HEK293 (cell line): ENCODE data around the gene CPNE1.

ENCODE experiments used
- CTCF ChIA-PET: fragments of 350-600 bp; formaldehyde crosslinking; extraction: SDS; loops from one replicate; lab custom pipeline; 2021; ENCODE audit warnings: antibody characterized with exemption; lab: Yijun Ruan, JAX
- POLR2A ChIA-PET: fragments of 300-600 bp; formaldehyde crosslinking; extraction: SDS; loops from one replicate; lab custom pipeline; 2020; ENCODE audit warnings: antibody characterized with exemption, inconsistent platforms; lab: Yijun Ruan, JAX
- H3K27ac ChIP-seq: fragments of 200-500 bp; sonication (Bioruptor generic); 2 replicates; pipeline ENCODE4 v1.5.1; 2014; ENCODE audit warnings: low read depth, low read length, control low read depth, inconsistent platforms; ENCODE audit errors: extremely low read depth
- H3K36me3 ChIP-seq, 2 experiments: fragments of 200-500 bp in 1 of 2; sonication (Bioruptor generic) in 1 of 2; 1 replicate in 1 of 2; 2 replicates in 1 of 2; pipeline ENCODE4 v1.5.1; 2014 to 2017; ENCODE audit warnings: inconsistent platforms in 2 of 2, low read length in 2 of 2; ENCODE audit not compliant: control insufficient read depth in 2 of 2, insufficient read depth in 1 of 2
- H3K4me1 ChIP-seq: fragments of 200-500 bp; sonication (Bioruptor generic); 2 replicates; pipeline ENCODE4 v1.5.1; 2014; ENCODE audit warnings: mild to moderate bottlenecking, low read length, inconsistent platforms; ENCODE audit not compliant: control insufficient read depth, insufficient read depth
- H3K4me3 ChIP-seq: 2 replicates; pipeline ENCODE4 v1.5.1; 2011; ENCODE audit warnings: low read depth, mild to moderate bottlenecking, control low read depth, low read length, moderate library complexity
- H3K9me3 ChIP-seq: fragments of 200-500 bp; sonication (Bioruptor generic); 2 replicates; pipeline ENCODE4 v1.5.1; 2014; ENCODE audit warnings: low read depth, low read length, inconsistent platforms; ENCODE audit not compliant: control insufficient read depth, insufficient read depth
- BCL11A ChIP-seq: fragments of 450-650 bp; formaldehyde crosslinking; IDR thresholded peaks from 2 replicates; pipeline ENCODE4 v1.5.1; 2016; ENCODE audit warnings: low read depth, missing biosample characterization, missing genetic modification characterization
- KLF16 ChIP-seq: fragments of 450-650 bp; formaldehyde crosslinking; IDR thresholded peaks from 2 replicates; pipeline ENCODE4 v1.5.1; 2017; ENCODE audit warnings: missing biosample characterization, missing genetic modification characterization
- PRDM1 ChIP-seq: fragments of 450-650 bp; formaldehyde crosslinking; IDR thresholded peaks from 2 replicates; pipeline ENCODE4; 2016; ENCODE audit warnings: missing biosample characterization, missing genetic modification characterization
- ZNF175 ChIP-seq: fragments of 450-650 bp; formaldehyde crosslinking; IDR thresholded peaks from 2 replicates; pipeline ENCODE4 v1.5.1; 2016; ENCODE audit warnings: missing biosample characterization, missing genetic modification characterization
- ZNF248 ChIP-seq: fragments of 450-650 bp; formaldehyde crosslinking; IDR thresholded peaks from 2 replicates; pipeline ENCODE4 v1.5.1; 2017; ENCODE audit warnings: missing biosample characterization, missing genetic modification characterization
- ZNF548 ChIP-seq: fragments of 450-650 bp; formaldehyde crosslinking; IDR thresholded peaks from 2 replicates; pipeline ENCODE4 v1.5.1; 2016; ENCODE audit warnings: missing biosample characterization, missing genetic modification characterization
- ZNF561 ChIP-seq: fragments of 450-650 bp; IDR thresholded peaks from 2 replicates; pipeline ENCODE4 v1.5.1; 2018; ENCODE audit warnings: missing biosample characterization, missing genetic modification characterization, borderline replicate concordance
- ZNF629 ChIP-seq: fragments of 450-650 bp; formaldehyde crosslinking; IDR thresholded peaks from 2 replicates; pipeline ENCODE4 v1.5.1; 2017; ENCODE audit warnings: missing biosample characterization, missing genetic modification characterization
- TF ChIP-seq, protein P1 (sequence below): fragments of 450-650 bp; formaldehyde crosslinking; IDR thresholded peaks from 2 replicates; pipeline ENCODE4 v1.5.1; 2017; ENCODE audit warnings: missing biosample characterization, missing genetic modification characterization
- TF ChIP-seq, protein P2 (sequence below): fragments of 450-650 bp; formaldehyde crosslinking; IDR thresholded peaks from 2 replicates; pipeline ENCODE4 v1.5.1; 2016; ENCODE audit warnings: missing biosample characterization, missing genetic modification characterization
- TF ChIP-seq, protein P3 (sequence below): fragments of 450-650 bp; formaldehyde crosslinking; IDR thresholded peaks from 2 replicates; pipeline ENCODE4 v1.5.1; 2016; ENCODE audit warnings: missing biosample characterization, missing genetic modification characterization
- TF ChIP-seq, protein P4 (sequence below): fragments of 450-650 bp; formaldehyde crosslinking; IDR thresholded peaks from 2 replicates; pipeline ENCODE4 v1.5.1; 2016; ENCODE audit warnings: missing biosample characterization, missing genetic modification characterization
- TF ChIP-seq, protein P5 (sequence below): fragments of 450-650 bp; formaldehyde crosslinking; IDR thresholded peaks from 2 replicates; pipeline ENCODE4 v1.5.0; 2017; ENCODE audit warnings: missing biosample characterization, missing genetic modification characterization, borderline replicate concordance

The CPNE1 gene

DNA sequence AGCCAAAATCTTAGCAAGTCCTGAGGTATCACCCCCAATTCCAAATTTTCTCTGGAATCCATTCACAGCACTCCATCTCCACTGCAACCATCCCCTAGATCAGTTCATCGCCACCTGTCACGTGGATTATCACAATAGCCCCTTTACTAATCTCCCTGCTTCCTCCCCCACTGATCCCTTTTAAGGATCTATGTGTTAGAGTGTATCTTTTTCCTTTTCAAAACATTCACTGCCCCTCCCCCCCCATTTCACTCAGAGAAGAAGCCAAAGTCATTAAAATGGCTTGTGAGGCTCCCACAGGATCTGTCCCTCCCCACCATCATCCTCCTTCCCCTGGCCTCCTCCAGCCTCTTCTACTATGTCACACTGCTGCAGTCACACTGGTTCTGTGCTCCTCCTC is 67.5 kb downstream of the CPNE1 start:
- POLR2A ChIA-PET: interaction anchor here (0.6 kb wide), 1 partner anchor 28 kb away, joined by 6 read pairs; no protein-coding TSS in a partner anchor
- H3K27ac ChIP-seq: no peak overlapping the region
- CTCF ChIA-PET: no interaction called here
- TF ChIP-seq, protein P1, sequence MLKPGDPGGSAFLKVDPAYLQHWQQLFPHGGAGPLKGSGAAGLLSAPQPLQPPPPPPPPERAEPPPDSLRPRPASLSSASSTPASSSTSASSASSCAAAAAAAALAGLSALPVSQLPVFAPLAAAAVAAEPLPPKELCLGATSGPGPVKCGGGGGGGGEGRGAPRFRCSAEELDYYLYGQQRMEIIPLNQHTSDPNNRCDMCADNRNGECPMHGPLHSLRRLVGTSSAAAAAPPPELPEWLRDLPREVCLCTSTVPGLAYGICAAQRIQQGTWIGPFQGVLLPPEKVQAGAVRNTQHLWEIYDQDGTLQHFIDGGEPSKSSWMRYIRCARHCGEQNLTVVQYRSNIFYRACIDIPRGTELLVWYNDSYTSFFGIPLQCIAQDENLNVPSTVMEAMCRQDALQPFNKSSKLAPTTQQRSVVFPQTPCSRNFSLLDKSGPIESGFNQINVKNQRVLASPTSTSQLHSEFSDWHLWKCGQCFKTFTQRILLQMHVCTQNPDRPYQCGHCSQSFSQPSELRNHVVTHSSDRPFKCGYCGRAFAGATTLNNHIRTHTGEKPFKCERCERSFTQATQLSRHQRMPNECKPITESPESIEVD: no peak
- 0 out of 2 replicates have a peak, but pooled peaks have one; percentile 6 for TF ChIP-seq PRDM1
- TF ChIP-seq, protein P2, sequence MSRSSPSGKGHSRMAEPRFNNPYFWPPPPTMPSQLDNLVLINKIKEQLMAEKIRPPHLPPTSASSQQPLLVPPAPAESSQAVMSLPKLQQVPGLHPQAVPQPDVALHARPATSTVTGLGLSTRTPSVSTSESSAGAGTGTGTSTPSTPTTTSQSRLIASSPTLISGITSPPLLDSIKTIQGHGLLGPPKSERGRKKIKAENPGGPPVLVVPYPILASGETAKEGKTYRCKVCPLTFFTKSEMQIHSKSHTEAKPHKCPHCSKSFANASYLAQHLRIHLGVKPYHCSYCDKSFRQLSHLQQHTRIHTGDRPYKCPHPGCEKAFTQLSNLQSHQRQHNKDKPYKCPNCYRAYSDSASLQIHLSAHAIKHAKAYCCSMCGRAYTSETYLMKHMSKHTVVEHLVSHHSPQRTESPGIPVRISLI: no peak
- no peak for TF ChIP-seq ZNF248 (tag by site-specific recombination)
- no peaks in the 10 kb centered on the region for H3K9me3 ChIP-seq
- H3K36me3 ChIP-seq: no peaks in the 10 kb centered on the region
- H3K4me3 ChIP-seq: no peak overlapping the region
- no peaks in the 10 kb centered on the region for H3K4me1 ChIP-seq

DNA sequence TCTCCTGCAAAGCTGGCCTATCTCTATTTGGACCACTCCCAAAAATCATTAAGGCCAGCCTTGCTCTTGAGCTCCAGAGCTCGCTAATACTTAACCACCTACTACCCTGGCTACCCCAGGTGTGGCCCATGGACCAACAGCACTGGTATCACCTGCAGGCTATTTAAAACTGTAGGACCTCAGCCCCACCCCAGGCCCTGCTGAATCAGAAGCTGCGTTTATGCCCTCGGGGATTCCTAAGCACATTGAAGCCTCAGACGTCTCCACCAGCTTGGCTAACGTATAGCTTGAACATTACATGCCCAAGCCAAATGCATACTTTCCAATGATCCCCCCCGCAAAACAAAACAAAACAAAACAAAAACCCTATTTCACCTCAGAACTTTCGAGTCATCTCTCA is 68.8 kb downstream of the CPNE1 start:
- Histone ChIP-seq H3K4me1 (no peaks in the 10 kb centered on the region), H3K36me3 (no peaks in the 10 kb centered on the region), H3K4me3 (no peak overlapping the region), H3K9me3 (no peaks in the 10 kb centered on the region), H3K27ac (no peak overlapping the region)
- TF ChIP-seq, protein P3, sequence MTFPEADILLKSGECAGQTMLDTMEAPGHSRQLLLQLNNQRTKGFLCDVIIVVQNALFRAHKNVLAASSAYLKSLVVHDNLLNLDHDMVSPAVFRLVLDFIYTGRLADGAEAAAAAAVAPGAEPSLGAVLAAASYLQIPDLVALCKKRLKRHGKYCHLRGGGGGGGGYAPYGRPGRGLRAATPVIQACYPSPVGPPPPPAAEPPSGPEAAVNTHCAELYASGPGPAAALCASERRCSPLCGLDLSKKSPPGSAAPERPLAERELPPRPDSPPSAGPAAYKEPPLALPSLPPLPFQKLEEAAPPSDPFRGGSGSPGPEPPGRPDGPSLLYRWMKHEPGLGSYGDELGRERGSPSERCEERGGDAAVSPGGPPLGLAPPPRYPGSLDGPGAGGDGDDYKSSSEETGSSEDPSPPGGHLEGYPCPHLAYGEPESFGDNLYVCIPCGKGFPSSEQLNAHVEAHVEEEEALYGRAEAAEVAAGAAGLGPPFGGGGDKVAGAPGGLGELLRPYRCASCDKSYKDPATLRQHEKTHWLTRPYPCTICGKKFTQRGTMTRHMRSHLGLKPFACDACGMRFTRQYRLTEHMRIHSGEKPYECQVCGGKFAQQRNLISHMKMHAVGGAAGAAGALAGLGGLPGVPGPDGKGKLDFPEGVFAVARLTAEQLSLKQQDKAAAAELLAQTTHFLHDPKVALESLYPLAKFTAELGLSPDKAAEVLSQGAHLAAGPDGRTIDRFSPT: no peak
- no peak for TF ChIP-seq ZNF175 (tag by site-specific recombination)
- TF ChIP-seq ZNF561 (tag by site-specific recombination): no peak
- no peak for TF ChIP-seq ZNF629 (tag by site-specific recombination)
- TF ChIP-seq, protein P4, sequence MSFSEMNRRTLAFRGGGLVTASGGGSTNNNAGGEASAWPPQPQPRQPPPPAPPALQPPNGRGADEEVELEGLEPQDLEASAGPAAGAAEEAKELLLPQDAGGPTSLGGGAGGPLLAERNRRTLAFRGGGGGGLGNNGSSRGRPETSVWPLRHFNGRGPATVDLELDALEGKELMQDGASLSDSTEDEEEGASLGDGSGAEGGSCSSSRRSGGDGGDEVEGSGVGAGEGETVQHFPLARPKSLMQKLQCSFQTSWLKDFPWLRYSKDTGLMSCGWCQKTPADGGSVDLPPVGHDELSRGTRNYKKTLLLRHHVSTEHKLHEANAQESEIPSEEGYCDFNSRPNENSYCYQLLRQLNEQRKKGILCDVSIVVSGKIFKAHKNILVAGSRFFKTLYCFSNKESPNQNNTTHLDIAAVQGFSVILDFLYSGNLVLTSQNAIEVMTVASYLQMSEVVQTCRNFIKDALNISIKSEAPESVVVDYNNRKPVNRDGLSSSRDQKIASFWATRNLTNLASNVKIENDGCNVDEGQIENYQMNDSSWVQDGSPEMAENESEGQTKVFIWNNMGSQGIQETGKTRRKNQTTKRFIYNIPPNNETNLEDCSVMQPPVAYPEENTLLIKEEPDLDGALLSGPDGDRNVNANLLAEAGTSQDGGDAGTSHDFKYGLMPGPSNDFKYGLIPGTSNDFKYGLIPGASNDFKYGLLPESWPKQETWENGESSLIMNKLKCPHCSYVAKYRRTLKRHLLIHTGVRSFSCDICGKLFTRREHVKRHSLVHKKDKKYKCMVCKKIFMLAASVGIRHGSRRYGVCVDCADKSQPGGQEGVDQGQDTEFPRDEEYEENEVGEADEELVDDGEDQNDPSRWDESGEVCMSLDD (tag by site-specific recombination): no peak
- TF ChIP-seq, protein P5, sequence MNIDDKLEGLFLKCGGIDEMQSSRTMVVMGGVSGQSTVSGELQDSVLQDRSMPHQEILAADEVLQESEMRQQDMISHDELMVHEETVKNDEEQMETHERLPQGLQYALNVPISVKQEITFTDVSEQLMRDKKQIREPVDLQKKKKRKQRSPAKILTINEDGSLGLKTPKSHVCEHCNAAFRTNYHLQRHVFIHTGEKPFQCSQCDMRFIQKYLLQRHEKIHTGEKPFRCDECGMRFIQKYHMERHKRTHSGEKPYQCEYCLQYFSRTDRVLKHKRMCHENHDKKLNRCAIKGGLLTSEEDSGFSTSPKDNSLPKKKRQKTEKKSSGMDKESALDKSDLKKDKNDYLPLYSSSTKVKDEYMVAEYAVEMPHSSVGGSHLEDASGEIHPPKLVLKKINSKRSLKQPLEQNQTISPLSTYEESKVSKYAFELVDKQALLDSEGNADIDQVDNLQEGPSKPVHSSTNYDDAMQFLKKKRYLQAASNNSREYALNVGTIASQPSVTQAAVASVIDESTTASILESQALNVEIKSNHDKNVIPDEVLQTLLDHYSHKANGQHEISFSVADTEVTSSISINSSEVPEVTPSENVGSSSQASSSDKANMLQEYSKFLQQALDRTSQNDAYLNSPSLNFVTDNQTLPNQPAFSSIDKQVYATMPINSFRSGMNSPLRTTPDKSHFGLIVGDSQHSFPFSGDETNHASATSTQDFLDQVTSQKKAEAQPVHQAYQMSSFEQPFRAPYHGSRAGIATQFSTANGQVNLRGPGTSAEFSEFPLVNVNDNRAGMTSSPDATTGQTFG: no peak
- TF ChIP-seq BCL11A (tag by site-specific recombination): no peak
- no peak for TF ChIP-seq ZNF548 (tag by site-specific recombination)
- TF ChIP-seq KLF16 (tag by site-specific recombination): no peak
- POLR2A ChIA-PET: interaction anchor here (0.7 kb wide), 1 partner anchor 20 kb away, joined by 5 read pairs; the partner anchor contains the start of gene SPAG4
- CTCF ChIA-PET: interaction anchor here (1.0 to 1.2 kb wide), 2 partner anchors 24 to 31 kb away, joined by 3 read pairs; no protein-coding TSS in a partner anchor
